ENCODE results near the gene PAPSS1. TPM values are rescaled to one million over a fixed set of nuclear protein-coding genes. Genes with fewer than 3 reads are reported as not detected.

PAPSS1 gene
- total and polyA plus RNA-seq, 10 of the 15 experiments (the other 5 are each of a cell fraction or from before 2014, with no cell fraction given): 22.6 to 73.0 (median 30.6) TPM

- TF ChIP-seq CUX1 (IDR thresholded peaks at IDR 0.05; ENCODE audit: insufficient replicate concordance, low read depth, low read length): no peak
- no peak for TF ChIP-seq ZNF24 (IDR thresholded peaks at IDR 0.05)
- no peak for TF ChIP-seq PRDM15 (CRISPR knock-in tag; IDR thresholded peaks at IDR 0.05)
- no peak; the same call in 1 of the 2 replicates for TF ChIP-seq RUNX3 (IDR thresholded peaks at IDR 0.05; ENCODE audit: low read length)
- TF ChIP-seq CBX3 (IDR thresholded peaks at IDR 0.05; ENCODE audit: borderline replicate concordance, low read depth): no peak
- TF ChIP-seq ZBTB4 (CRISPR knock-in tag; IDR thresholded peaks at IDR 0.05): no peak
- no peak for TF ChIP-seq KAT2A (conservative IDR thresholded peaks at IDR 0.05; ENCODE audit: control insufficient read depth, low read depth, low read length)
- no peak for TF ChIP-seq MLLT1 (IDR thresholded peaks at IDR 0.05)
- no peak for TF ChIP-seq ZNF687 (IDR thresholded peaks at IDR 0.05)
- TF ChIP-seq SMARCA5 (IDR thresholded peaks at IDR 0.05): peak; percentile 15; the same call in 1 of the 2 replicates
Observed at GRCh38 chr4:107719922-107720722, at the start of gene PAPSS1 (continued).
